T-helper 9 cell (primary cell): Measurements from ENCODE around the gene WDR73.
"Not testable (repeated sequence)": the region's sequence is repeated elsewhere in the genome, so short reads cannot be mapped to it uniquely, and the experiment has no call there.

Experiments
- DNase-seq: peaks from one replicate; pipeline ENCODE4 v3.0.0-alpha.2; 2020
- total RNA-seq, 2 donors: gene quantifications; one replicate each; lab custom pipeline; 2026; lab: John Stamatoyannopoulos, UW

WDR73 gene
- 31.4 to 53.8 reads per million in 2 donors for total RNA-seq

- peak; percentile 99 for DNase-seq
These were observed at the start of gene WDR73 for GRCh38 chr15:84653910-84654688. Gene WDR73 (minus strand): TSS chr15:84654283. CDS start chr15:84654274, 9 bp downstream.

- DNase-seq = no peak
These were observed 49.7 kb upstream of the WDR73 start for GRCh38 chr15:84703808-84704207.

- no peak for DNase-seq
These were observed 48.9 kb upstream of the WDR73 start for GRCh38 chr15:84702961-84703482.

GRCh38 chr15:84699538-84700191 lies 45.6 kb upstream of the WDR73 start:
- no peak for DNase-seq

- DNase-seq = no peak
These were observed 43.3 kb upstream of the WDR73 start for GRCh38 chr15:84697236-84697990.

- DNase-seq = no peak
These were observed 42.7 kb upstream of the WDR73 start for GRCh38 chr15:84696757-84697156.

- DNase-seq = no peak
These were observed 36.3 kb upstream of the WDR73 start for GRCh38 chr15:84690342-84690741.

- DNase-seq = no peak
These were observed 35.8 kb upstream of the WDR73 start for GRCh38 chr15:84689858-84690257.

GRCh38 chr15:84686446-84686845 lies 32.4 kb upstream of the WDR73 start:
- DNase-seq = not testable (repeated sequence)

- DNase-seq = no peak
These were observed 31.2 kb upstream of the WDR73 start for GRCh38 chr15:84685304-84685703.

- DNase-seq = no peak
These were observed 30.0 kb upstream of the WDR73 start for GRCh38 chr15:84684092-84684491.

- DNase-seq = peak; percentile 34
These were observed 27.7 kb upstream of the WDR73 start for GRCh38 chr15:84681831-84682230.

GRCh38 chr15:84671211-84671610 lies 17.1 kb upstream of the WDR73 start:
- DNase-seq = no peak

- DNase-seq = no peak
These were observed 15.6 kb upstream of the WDR73 start for GRCh38 chr15:84669726-84670125.

GRCh38 chr15:84668221-84668982 lies 14.3 kb upstream of the WDR73 start:
- no peak for DNase-seq

- DNase-seq = no peak
These were observed 12.3 kb upstream of the WDR73 start for GRCh38 chr15:84666373-84666772.

GRCh38 chr15:84661001-84661400 lies 6.9 kb upstream of the WDR73 start:
- DNase-seq = no peak

- no peak for DNase-seq
These were observed 6.1 kb upstream of the WDR73 start for GRCh38 chr15:84659904-84660781.

GRCh38 chr15:84658788-84659411 lies 4.8 kb upstream of the WDR73 start:
- DNase-seq = no peak

GRCh38 chr15:84658080-84658787 lies 4.2 kb upstream of the WDR73 start, which contains the start of gene NMB:
Gene NMB (minus strand): TSS chr15:84658199. CDS start chr15:84658152, 47 bp downstream.
- peak; percentile 81 for DNase-seq
